ENCODE data around the gene ZNF627. TPM values are rescaled to one million over a fixed set of nuclear protein-coding genes. Genes with fewer than 3 reads are reported as not detected.
"Not testable (repeated sequence)": the region's sequence is repeated elsewhere in the genome, so short reads cannot be mapped to it uniquely, and the experiment has no call there.

The ZNF627 gene
- total and polyA plus RNA-seq, 4 donors = 4.8 to 30.6 (median 8.8) TPM

DNA sequence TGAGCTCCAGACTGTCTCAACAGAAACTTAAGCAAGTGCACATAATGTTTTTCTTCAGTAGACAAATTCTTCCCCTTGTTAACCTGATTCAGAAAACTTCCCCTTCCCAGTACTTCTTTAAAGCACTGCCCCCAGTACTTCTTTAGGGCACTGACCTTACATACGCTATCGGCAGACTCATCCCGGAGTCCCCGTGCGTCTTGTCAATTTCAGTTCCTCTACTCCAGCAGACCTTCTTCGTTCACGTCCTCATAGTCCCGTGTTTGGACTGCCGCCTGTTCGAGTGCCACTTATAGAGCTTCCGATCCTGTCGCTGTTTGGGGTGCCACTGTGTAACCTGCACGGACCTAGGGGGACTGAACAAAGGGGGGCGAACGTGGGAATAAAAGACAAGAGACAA is 29.0 kb downstream of the ZNF627 start:
- Histone ChIP-seq H3K4me1 (ENCODE audit: control insufficient read depth in 5 of 5, insufficient read depth in 5 of 5, low read length in 5 of 5) (peaks cover 0 to 4% (median 2%) of the 10 kb centered on the region in 5 donors), H3K27ac (ENCODE audit: low read depth in 1 of 2, low read length in 1 of 2) (no peak overlapping the region), H3K27me3 (ENCODE audit: control insufficient read depth in 3 of 3, insufficient read depth in 3 of 3, low read length in 2 of 3) (peaks cover 0 to 23% (median 5%) of the 10 kb centered on the region in 3 donors), H3K36me3 (ENCODE audit: control insufficient read depth in 4 of 4, insufficient read depth in 4 of 4, low read length in 4 of 4) (no peaks in the 10 kb centered on the region), H3K4me3 (no peak overlapping the region), H3K9me3 (ENCODE audit: control insufficient read depth in 4 of 4, insufficient read depth in 3 of 4, low read length in 3 of 4) (no peaks in the 10 kb centered on the region), H3K9ac (ENCODE audit: insufficient read depth in 1 of 2, low read length in 2 of 2) (no peak overlapping the region)
- WGBS, 2 donors = 56 to 77% methylated on average over 15 of the region's 15 CpGs
- DNase-seq (peak in 1 of 3 donors; percentile 14), ATAC-seq (ENCODE audit: insufficient read depth, low FRiP score) (no peak)
- TF ChIP-seq, protein P1, sequence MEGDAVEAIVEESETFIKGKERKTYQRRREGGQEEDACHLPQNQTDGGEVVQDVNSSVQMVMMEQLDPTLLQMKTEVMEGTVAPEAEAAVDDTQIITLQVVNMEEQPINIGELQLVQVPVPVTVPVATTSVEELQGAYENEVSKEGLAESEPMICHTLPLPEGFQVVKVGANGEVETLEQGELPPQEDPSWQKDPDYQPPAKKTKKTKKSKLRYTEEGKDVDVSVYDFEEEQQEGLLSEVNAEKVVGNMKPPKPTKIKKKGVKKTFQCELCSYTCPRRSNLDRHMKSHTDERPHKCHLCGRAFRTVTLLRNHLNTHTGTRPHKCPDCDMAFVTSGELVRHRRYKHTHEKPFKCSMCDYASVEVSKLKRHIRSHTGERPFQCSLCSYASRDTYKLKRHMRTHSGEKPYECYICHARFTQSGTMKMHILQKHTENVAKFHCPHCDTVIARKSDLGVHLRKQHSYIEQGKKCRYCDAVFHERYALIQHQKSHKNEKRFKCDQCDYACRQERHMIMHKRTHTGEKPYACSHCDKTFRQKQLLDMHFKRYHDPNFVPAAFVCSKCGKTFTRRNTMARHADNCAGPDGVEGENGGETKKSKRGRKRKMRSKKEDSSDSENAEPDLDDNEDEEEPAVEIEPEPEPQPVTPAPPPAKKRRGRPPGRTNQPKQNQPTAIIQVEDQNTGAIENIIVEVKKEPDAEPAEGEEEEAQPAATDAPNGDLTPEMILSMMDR (IDR thresholded peaks at IDR 0.05; ENCODE audit: control extremely low read depth, extremely low read depth) = no peak

GRCh38 chr19:11633223-11633622 is 35.9 kb downstream of the ZNF627 start:
- no peak for DNase-seq

DNA sequence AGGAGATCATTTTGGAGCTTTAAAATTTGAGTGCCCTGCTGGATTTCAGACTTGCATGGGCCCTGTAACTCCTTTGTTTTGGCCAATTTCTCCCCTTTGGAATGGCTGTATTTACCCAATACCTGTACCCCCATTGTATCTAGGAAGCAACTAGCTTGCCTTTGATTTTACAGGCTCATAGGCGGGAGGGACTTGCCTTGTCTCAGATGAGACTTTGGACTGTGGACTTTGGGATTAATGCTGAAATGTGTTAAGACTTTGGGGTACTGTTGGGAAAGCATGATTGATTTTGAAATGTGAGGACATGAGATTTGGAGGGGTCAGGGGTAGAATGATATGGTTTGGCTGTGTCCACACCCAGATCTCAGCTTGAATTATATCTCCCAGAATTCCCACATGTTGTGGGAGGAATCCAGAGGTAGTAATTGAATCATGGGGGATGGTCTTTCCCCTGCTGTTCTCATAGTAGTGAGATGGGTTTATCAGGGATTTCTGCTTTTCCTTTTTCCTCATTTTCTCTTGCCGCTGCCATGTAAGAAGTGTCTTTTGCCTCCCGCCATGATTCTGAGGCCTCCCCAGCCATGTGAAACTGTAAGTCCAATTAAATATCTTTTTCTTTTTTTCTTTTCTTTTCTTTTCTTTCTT is 36.9 kb downstream of the ZNF627 start:
- H3K9me3 ChIP-seq (ENCODE audit: control insufficient read depth in 4 of 4, insufficient read depth in 3 of 4, low read length in 3 of 4); H3K36me3 ChIP-seq (ENCODE audit: control insufficient read depth in 4 of 4, insufficient read depth in 4 of 4, low read length in 4 of 4); H3K27ac ChIP-seq (ENCODE audit: low read depth in 1 of 2, low read length in 1 of 2); H3K4me3 ChIP-seq; ATAC-seq (ENCODE audit: insufficient read depth, low FRiP score); H3K4me1 ChIP-seq (ENCODE audit: control insufficient read depth in 5 of 5, insufficient read depth in 5 of 5, low read length in 5 of 5); H3K27me3 ChIP-seq (ENCODE audit: control insufficient read depth in 3 of 3, insufficient read depth in 3 of 3, low read length in 2 of 3); DNase-seq; H3K9ac ChIP-seq (ENCODE audit: insufficient read depth in 1 of 2, low read length in 2 of 2): not testable (repeated sequence)
- WGBS, 2 donors = 91 to 99% methylated on average over 3 of the region's 3 CpGs

More at GRCh38 chr19:11633223-11633622, 35.9 kb downstream of the ZNF627 start:
- Histone ChIP-seq H3K27me3 (ENCODE audit: control insufficient read depth in 3 of 3, insufficient read depth in 3 of 3, low read length in 2 of 3) (no peaks in the 10 kb centered on the region), H3K9ac (ENCODE audit: insufficient read depth in 1 of 2, low read length in 2 of 2) (no peak overlapping the region), H3K4me3 (no peak overlapping the region), H3K4me1 (ENCODE audit: control insufficient read depth in 5 of 5, insufficient read depth in 5 of 5, low read length in 5 of 5) (no peaks in the 10 kb centered on the region), H3K27ac (ENCODE audit: low read depth in 1 of 2, low read length in 1 of 2) (no peak overlapping the region), H3K36me3 (ENCODE audit: control insufficient read depth in 4 of 4, insufficient read depth in 4 of 4, low read length in 4 of 4) (no peaks in the 10 kb centered on the region), H3K9me3 (ENCODE audit: control insufficient read depth in 4 of 4, insufficient read depth in 3 of 4, low read length in 3 of 4) (peaks cover 0 to 3% (median 0%) of the 10 kb centered on the region in 4 donors)
- TF ChIP-seq, protein P1 (IDR thresholded peaks at IDR 0.05; ENCODE audit: control extremely low read depth, extremely low read depth) = no peak
- 83 to 89% methylated on average over 9 of the region's 9 CpGs for WGBS, 2 donors
- no peak for ATAC-seq (ENCODE audit: insufficient read depth, low FRiP score)

GRCh38 chr19:11639245-11639601 is 41.9 kb downstream of the ZNF627 start:
- H3K36me3 ChIP-seq (ENCODE audit: control insufficient read depth in 4 of 4, insufficient read depth in 4 of 4, low read length in 4 of 4) = no peaks in the 10 kb centered on the region
- ATAC-seq (ENCODE audit: insufficient read depth, low FRiP score) (peak; percentile 13), DNase-seq (no peak)
- H3K4me3 ChIP-seq = no peak overlapping the region
- H3K9ac ChIP-seq (ENCODE audit: insufficient read depth in 1 of 2, low read length in 2 of 2) = no peak overlapping the region
- no peak overlapping the region for H3K27ac ChIP-seq (ENCODE audit: low read depth in 1 of 2, low read length in 1 of 2)
- no peaks in the 10 kb centered on the region for H3K9me3 ChIP-seq (ENCODE audit: control insufficient read depth in 4 of 4, insufficient read depth in 3 of 4, low read length in 3 of 4)
- peaks cover 0 to 2% (median 0%) of the 10 kb centered on the region in 5 donors for H3K4me1 ChIP-seq (ENCODE audit: control insufficient read depth in 5 of 5, insufficient read depth in 5 of 5, low read length in 5 of 5)
- 1 to 2% methylated on average over 7 of the region's 7 CpGs for WGBS, 2 donors
- H3K27me3 ChIP-seq (ENCODE audit: control insufficient read depth in 3 of 3, insufficient read depth in 3 of 3, low read length in 2 of 3) = no peaks in the 10 kb centered on the region
- TF ChIP-seq, protein P1 (IDR thresholded peaks at IDR 0.05; ENCODE audit: control extremely low read depth, extremely low read depth) = no peak
